ENCODE measurements around the gene CDK2AP2. TPM values are rescaled to one million over a fixed set of nuclear protein-coding genes. Genes with fewer than 3 reads are reported as not detected.

Gene CDK2AP2
- total and polyA plus RNA-seq, 9 of the 15 experiments (the other 6 are each of a cell fraction or from before 2014, with no cell fraction given), result 4.4 to 47.4 (median 21.7) TPM

DNA sequence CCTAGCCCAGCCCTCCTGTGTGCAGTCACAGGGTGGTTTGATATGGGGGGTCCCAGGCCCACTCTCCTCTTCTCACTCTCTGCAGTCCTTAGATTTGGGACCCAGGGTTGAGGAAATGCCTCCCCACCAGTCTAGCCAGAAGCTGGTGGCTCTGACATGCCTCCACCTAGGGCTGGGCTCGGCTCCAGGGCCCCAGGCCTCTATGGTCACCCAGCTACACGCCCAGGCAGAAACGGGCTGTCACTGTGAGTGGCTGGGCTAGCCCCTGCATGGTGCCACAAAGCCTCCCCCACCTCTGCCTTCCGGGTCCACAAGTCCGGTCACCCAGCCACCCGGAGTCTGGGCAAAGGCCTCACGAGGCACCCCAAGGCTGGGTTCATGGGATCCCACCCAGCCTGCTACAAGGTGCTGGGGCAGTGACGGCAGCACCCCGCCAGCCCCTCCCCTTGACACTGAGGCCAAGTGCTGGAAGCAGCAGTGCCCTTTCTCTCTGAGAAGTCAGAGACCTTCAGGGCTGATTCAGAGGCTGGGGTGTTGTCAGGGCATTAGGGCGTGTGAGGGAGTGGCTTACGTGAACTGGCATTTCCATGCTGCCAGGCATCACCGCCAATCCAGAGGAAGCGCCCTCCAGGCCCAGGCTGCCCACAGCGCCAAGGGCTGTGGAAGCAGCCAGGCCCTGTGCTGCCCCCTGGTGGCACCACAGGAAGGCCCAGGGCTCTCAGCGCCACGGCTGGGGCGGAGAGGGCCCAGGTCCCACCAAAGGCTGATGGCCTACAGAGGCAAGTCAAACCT lies 2.2 kb downstream of the CDK2AP2 start (continued):
- TF ChIP-seq FOXK2 (conservative IDR thresholded peaks at IDR 0.05 in 1 of 2, IDR thresholded peaks at IDR 0.05 in 1 of 2; ENCODE audit: low read depth in 2 of 2) (no peak), MAFK (IDR thresholded peaks at IDR 0.05; ENCODE audit: low read length) (no peak), CCNT2 (IDR thresholded peaks at IDR 0.05; ENCODE audit: borderline replicate concordance, extremely low read depth, insufficient read length, low read depth, low read length) (no peak), CTBP1 (IDR thresholded peaks at IDR 0.05; ENCODE audit: borderline replicate concordance) (peak; percentile 78), U2AF1 (optimal IDR thresholded peaks at IDR 0.05; ENCODE audit: low read depth, low read length) (no peak), ZKSCAN1 (IDR thresholded peaks at IDR 0.05; ENCODE audit: low read depth, low read length) (no peak), POLR2A (conservative IDR thresholded peaks at IDR 0.05) (no peak; the same call in 1 of the 2 replicates), MYBL2 (IDR thresholded peaks at IDR 0.05; ENCODE audit: low read depth) (no peak), MYBL2 (CRISPR knock-in tag; IDR thresholded peaks at IDR 0.05; ENCODE audit: borderline replicate concordance) (no peak), MYNN (IDR thresholded peaks at IDR 0.05) (peak; percentile 90), MYNN (CRISPR knock-in tag; IDR thresholded peaks at IDR 0.05) (no peak), CSDE1 (IDR thresholded peaks at IDR 0.05) (no peak), NR2C2 (CRISPR knock-in tag; IDR thresholded peaks at IDR 0.05) (no peak), NR2C2 (tag; IDR thresholded peaks at IDR 0.05) (no peak), ZNF253 (CRISPR knock-in tag; conservative IDR thresholded peaks at IDR 0.05) (no peak), ZNF586 (CRISPR knock-in tag; conservative IDR thresholded peaks at IDR 0.05) (no peak), STAG1 (CRISPR knock-in tag; IDR thresholded peaks at IDR 0.05; ENCODE audit: borderline replicate concordance) (peak; percentile 72)
- TF ChIP-seq, protein P1, sequence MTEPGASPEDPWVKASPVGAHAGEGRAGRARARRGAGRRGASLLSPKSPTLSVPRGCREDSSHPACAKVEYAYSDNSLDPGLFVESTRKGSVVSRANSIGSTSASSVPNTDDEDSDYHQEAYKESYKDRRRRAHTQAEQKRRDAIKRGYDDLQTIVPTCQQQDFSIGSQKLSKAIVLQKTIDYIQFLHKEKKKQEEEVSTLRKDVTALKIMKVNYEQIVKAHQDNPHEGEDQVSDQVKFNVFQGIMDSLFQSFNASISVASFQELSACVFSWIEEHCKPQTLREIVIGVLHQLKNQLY (CRISPR knock-in tag; conservative IDR thresholded peaks at IDR 0.05), result no peak
- TF ChIP-seq, protein P2, sequence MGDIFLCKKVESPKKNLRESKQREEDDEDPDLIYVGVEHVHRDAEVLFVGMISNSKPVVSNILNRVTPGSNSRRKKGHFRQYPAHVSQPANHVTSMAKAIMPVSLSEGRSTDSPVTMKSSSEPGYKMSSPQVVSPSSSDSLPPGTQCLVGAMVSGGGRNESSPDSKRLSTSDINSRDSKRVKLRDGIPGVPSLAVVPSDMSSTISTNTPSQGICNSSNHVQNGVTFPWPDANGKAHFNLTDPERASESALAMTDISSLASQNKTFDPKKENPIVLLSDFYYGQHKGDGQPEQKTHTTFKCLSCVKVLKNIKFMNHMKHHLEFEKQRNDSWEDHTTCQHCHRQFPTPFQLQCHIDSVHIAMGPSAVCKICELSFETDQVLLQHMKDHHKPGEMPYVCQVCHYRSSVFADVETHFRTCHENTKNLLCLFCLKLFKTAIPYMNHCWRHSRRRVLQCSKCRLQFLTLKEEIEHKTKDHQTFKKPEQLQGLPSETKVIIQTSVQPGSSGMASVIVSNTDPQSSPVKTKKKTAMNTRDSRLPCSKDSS (IDR thresholded peaks at IDR 0.05; ENCODE audit: low read depth, partially characterized antibody), result no peak
- TF ChIP-seq, protein P3, sequence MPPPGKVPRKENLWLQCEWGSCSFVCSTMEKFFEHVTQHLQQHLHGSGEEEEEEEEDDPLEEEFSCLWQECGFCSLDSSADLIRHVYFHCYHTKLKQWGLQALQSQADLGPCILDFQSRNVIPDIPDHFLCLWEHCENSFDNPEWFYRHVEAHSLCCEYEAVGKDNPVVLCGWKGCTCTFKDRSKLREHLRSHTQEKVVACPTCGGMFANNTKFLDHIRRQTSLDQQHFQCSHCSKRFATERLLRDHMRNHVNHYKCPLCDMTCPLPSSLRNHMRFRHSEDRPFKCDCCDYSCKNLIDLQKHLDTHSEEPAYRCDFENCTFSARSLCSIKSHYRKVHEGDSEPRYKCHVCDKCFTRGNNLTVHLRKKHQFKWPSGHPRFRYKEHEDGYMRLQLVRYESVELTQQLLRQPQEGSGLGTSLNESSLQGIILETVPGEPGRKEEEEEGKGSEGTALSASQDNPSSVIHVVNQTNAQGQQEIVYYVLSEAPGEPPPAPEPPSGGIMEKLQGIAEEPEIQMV (tag; conservative IDR thresholded peaks at IDR 0.05; ENCODE audit: low read depth), result no peak
